ENCODE data around the gene ADAMTS3.

- TF ChIP-seq ZSCAN20 (CRISPR knock-in tag; IDR thresholded peaks at IDR 0.05) (no peak), CHD2 (IDR thresholded peaks at IDR 0.05; ENCODE audit: low read length, partially characterized antibody) (no peak), POLR2AphosphoS2 (conservative IDR thresholded peaks at IDR 0.05; ENCODE audit: low read length) (no peak), SMC3 (IDR thresholded peaks at IDR 0.05) (no peak), CTCF (IDR thresholded peaks at IDR 0.05) (no peak), POLR2A (IDR thresholded peaks at IDR 0.05; ENCODE audit: low read length) (no peak), CHD4 (IDR thresholded peaks at IDR 0.05; ENCODE audit: borderline replicate concordance) (no peak), RFX5 (IDR thresholded peaks at IDR 0.05) (no peak)
Observed at GRCh38 chr4:72427057-72427456, 142.0 kb downstream of the ADAMTS3 start.
